ENCODE results near the gene CAT.
A peak's percentile ranks its signal among the peaks of the same experiment; 100 is the strongest.

CAT gene

GRCh38 chr11:34495724-34496377 lies 57.1 kb downstream of the CAT start:
- no peak for DNase-seq (ENCODE audit: low spot score)

GRCh38 chr11:34499719-34500500 lies 61.2 kb downstream of the CAT start:
- no peak for DNase-seq (ENCODE audit: low spot score)

- DNase-seq (ENCODE audit: low spot score): no peak
Observed at GRCh38 chr11:34501500-34501899, 62.8 kb downstream of the CAT start.

- no peak for DNase-seq (ENCODE audit: low spot score)
Observed at GRCh38 chr11:34501949-34502348, 63.2 kb downstream of the CAT start.

- no peak for DNase-seq (ENCODE audit: low spot score)
Observed at GRCh38 chr11:34502949-34503348, 64.2 kb downstream of the CAT start.

- DNase-seq (ENCODE audit: low spot score): no peak
Observed at GRCh38 chr11:34505874-34506273, 67.1 kb downstream of the CAT start.

- no peak for DNase-seq (ENCODE audit: low spot score)
Observed at GRCh38 chr11:34507156-34507555, 68.4 kb downstream of the CAT start.

- no peak for DNase-seq (ENCODE audit: low spot score)
Observed at GRCh38 chr11:34507610-34508009, 68.9 kb downstream of the CAT start.

- no peak for DNase-seq (ENCODE audit: low spot score)
Observed at GRCh38 chr11:34508524-34508923, 69.8 kb downstream of the CAT start.

- DNase-seq (ENCODE audit: low spot score): peak; percentile 40
Observed at GRCh38 chr11:34509336-34509876, 70.7 kb downstream of the CAT start.

GRCh38 chr11:34510218-34510617 lies 71.5 kb downstream of the CAT start:
- DNase-seq (ENCODE audit: low spot score): no peak

GRCh38 chr11:34510673-34511072 lies 71.9 kb downstream of the CAT start:
- no peak for DNase-seq (ENCODE audit: low spot score)

- DNase-seq (ENCODE audit: low spot score): peak; percentile 67
Observed at GRCh38 chr11:34512840-34513681, 74.3 kb downstream of the CAT start.

- DNase-seq (ENCODE audit: low spot score): no peak
Observed at GRCh38 chr11:34513682-34514449, 75.1 kb downstream of the CAT start, which contains the start of gene ELF5. ELF5 (minus strand) TSS chr11:34513794; CDS start chr11:34505749, 8,045 bp downstream.

- DNase-seq (ENCODE audit: low spot score): no peak
Observed at GRCh38 chr11:34514597-34514996, 75.9 kb downstream of the CAT start.

GRCh38 chr11:34516247-34517040 lies 77.7 kb downstream of the CAT start:
- no peak for DNase-seq (ENCODE audit: low spot score)

- DNase-seq (ENCODE audit: low spot score): no peak
Observed at GRCh38 chr11:34519595-34520235, 81.0 kb downstream of the CAT start.

- no peak for DNase-seq (ENCODE audit: low spot score)
Observed at GRCh38 chr11:34521265-34521664, 82.5 kb downstream of the CAT start.
